ENCODE data around the gene ELAPOR2. TPM values are rescaled to one million over a fixed set of nuclear protein-coding genes. Genes with fewer than 3 reads are reported as not detected.

ELAPOR2 gene
- total and polyA plus RNA-seq, 2 of the 13 experiments (the other 11 are each of a cell fraction or from before 2014, with no cell fraction given), result 7.8 to 8.4 TPM

DNA sequence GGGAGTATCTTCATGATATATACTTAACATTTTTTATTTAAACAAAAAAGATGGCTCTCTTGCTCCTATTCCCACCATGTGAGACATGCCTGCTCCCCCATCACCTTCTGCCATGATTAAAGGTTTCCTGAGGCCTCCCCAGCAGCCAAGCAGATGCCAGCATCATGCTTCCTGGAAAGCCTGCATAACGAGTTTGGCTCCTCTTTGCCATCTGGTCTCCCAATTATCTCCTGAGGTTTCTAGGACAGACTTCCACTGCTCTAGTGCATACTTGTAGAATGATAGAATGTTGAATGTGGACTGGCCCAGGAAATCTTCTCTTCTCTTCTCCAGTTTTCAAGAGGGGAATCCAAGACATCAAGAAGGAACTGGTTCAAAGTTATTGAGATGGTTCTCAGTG, 45.9 kb upstream of the ELAPOR2 start (continued):
- TF ChIP-seq ZNF33B (CRISPR knock-in tag; IDR thresholded peaks at IDR 0.05), result no peak
- TF ChIP-seq ZNF350 (CRISPR knock-in tag; IDR thresholded peaks at IDR 0.05; ENCODE audit: borderline replicate concordance, low read depth), result no peak
- TF ChIP-seq ATM (IDR thresholded peaks at IDR 0.05; ENCODE audit: borderline replicate concordance), result no peak

DNA sequence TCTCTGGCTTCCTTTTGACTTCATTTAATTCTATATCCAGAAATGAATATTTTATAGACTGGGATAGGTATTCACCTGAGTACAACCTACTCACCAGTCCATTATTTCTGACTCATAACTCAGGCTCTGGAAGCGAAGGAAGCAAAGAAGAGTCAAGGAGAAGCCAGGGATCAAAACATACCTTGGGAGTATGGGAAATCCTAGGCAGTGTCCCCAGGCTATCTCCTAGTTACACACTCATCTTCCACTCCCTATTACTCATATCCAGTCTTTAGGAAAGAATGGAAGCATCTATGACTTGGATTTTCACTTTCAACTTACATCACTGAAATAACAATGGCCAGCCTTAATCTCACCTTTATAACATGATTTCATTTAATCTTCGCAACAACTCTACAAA, 40.9 kb upstream of the ELAPOR2 start:
- BruUV-seq (replicated peaks), result no TSS peak
- H3K36me3 ChIP-seq (replicated peaks in 1 of 2; ENCODE audit: control insufficient read depth in 1 of 2, insufficient read depth in 2 of 2, low read length in 2 of 2), result no peaks in the 10 kb centered on the region
- ChIA-PET POLR2A (no interaction called here), CTCF (ENCODE audit: low intra/inter-chr PET ratio, low total read pairs) (no interaction called here)
- in situ Hi-C loops (cut with HindIII; ENCODE audit: extremely low pct_ligation_motif_present, low pct_unique_long_range_greater_than_20kb) (no loop called here), intact Hi-C loops (cut with micrococcal nuclease; ENCODE audit: unreplicated experiment) (no loop called here)
- 14% methylated on average over 2 of the region's 2 CpGs for WGBS (ENCODE audit: low lambda C conversion rate)
- no peaks in the 10 kb centered on the region for H3K4me1 ChIP-seq (ENCODE audit: insufficient read depth, low read length)
- no peak overlapping the region for H3K4me3 ChIP-seq (replicated peaks in 1 of 3; ENCODE audit: insufficient read depth in 1 of 3, low read depth in 2 of 3, low read length in 3 of 3)
- H3K79me2 ChIP-seq (ENCODE audit: insufficient read depth, low read length), result no peaks in the 10 kb centered on the region
- ATAC-seq (no peak), FAIRE-seq (no peak), DNase-seq (ENCODE audit: low spot score) (no peak)
- no peaks in the 10 kb centered on the region for H3K9me3 ChIP-seq (ENCODE audit: low read length)
- no peak overlapping the region for H3K4me2 ChIP-seq (ENCODE audit: low read depth, low read length)
- no peak overlapping the region for H3K27ac ChIP-seq (ENCODE audit: extremely low read length, insufficient read depth, low read length)
- H3K27me3 ChIP-seq (ENCODE audit: control insufficient read depth in 1 of 2, insufficient read depth in 2 of 2, low read length in 2 of 2), result no peaks in the 10 kb centered on the region
- no peak overlapping the region for H3K9ac ChIP-seq (ENCODE audit: insufficient read depth, low read depth, low read length)
- H4K20me1 ChIP-seq (ENCODE audit: insufficient read depth, low read length), result no peaks in the 10 kb centered on the region
- H2AFZ ChIP-seq (ENCODE audit: low read length), result no peak overlapping the region
- TF ChIP-seq, protein P1, sequence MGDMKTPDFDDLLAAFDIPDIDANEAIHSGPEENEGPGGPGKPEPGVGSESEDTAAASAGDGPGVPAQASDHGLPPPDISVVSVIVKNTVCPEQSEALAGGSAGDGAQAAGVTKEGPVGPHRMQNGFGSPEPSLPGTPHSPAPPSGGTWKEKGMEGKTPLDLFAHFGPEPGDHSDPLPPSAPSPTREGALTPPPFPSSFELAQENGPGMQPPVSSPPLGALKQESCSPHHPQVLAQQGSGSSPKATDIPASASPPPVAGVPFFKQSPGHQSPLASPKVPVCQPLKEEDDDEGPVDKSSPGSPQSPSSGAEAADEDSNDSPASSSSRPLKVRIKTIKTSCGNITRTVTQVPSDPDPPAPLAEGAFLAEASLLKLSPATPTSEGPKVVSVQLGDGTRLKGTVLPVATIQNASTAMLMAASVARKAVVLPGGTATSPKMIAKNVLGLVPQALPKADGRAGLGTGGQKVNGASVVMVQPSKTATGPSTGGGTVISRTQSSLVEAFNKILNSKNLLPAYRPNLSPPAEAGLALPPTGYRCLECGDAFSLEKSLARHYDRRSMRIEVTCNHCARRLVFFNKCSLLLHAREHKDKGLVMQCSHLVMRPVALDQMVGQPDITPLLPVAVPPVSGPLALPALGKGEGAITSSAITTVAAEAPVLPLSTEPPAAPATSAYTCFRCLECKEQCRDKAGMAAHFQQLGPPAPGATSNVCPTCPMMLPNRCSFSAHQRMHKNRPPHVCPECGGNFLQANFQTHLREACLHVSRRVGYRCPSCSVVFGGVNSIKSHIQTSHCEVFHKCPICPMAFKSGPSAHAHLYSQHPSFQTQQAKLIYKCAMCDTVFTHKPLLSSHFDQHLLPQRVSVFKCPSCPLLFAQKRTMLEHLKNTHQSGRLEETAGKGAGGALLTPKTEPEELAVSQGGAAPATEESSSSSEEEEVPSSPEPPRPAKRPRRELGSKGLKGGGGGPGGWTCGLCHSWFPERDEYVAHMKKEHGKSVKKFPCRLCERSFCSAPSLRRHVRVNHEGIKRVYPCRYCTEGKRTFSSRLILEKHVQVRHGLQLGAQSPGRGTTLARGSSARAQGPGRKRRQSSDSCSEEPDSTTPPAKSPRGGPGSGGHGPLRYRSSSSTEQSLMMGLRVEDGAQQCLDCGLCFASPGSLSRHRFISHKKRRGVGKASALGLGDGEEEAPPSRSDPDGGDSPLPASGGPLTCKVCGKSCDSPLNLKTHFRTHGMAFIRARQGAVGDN (CRISPR knock-in tag; IDR thresholded peaks at IDR 0.05), result no peak
- TF ChIP-seq ZNF589 (CRISPR knock-in tag; conservative IDR thresholded peaks at IDR 0.05) (no peak), ZNF329 (CRISPR knock-in tag; IDR thresholded peaks at IDR 0.05; ENCODE audit: low read depth) (no peak), TCF7L2 (IDR thresholded peaks at IDR 0.05; ENCODE audit: low read depth, low read length) (no peak), HNF4G (IDR thresholded peaks at IDR 0.05; ENCODE audit: borderline replicate concordance, low read depth, low read length) (no peak), HNF4G (CRISPR knock-in tag; IDR thresholded peaks at IDR 0.05; ENCODE audit: borderline replicate concordance, low read depth) (no peak), ATF7-NPFF (CRISPR knock-in tag; IDR thresholded peaks at IDR 0.05; ENCODE audit: low read depth) (no peak)
- TF ChIP-seq, protein P2, sequence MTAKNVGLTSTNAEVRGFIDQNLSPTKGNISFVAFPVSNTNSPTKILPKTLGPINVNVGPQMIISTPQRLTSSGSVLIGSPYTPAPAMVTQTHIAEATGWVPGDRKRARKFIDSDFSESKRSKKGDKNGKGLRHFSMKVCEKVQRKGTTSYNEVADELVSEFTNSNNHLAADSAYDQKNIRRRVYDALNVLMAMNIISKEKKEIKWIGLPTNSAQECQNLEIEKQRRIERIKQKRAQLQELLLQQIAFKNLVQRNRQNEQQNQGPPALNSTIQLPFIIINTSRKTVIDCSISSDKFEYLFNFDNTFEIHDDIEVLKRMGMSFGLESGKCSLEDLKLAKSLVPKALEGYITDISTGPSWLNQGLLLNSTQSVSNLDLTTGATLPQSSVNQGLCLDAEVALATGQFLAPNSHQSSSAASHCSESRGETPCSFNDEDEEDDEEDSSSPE (CRISPR knock-in tag; IDR thresholded peaks at IDR 0.05), result no peak
- TF ChIP-seq, protein P3, sequence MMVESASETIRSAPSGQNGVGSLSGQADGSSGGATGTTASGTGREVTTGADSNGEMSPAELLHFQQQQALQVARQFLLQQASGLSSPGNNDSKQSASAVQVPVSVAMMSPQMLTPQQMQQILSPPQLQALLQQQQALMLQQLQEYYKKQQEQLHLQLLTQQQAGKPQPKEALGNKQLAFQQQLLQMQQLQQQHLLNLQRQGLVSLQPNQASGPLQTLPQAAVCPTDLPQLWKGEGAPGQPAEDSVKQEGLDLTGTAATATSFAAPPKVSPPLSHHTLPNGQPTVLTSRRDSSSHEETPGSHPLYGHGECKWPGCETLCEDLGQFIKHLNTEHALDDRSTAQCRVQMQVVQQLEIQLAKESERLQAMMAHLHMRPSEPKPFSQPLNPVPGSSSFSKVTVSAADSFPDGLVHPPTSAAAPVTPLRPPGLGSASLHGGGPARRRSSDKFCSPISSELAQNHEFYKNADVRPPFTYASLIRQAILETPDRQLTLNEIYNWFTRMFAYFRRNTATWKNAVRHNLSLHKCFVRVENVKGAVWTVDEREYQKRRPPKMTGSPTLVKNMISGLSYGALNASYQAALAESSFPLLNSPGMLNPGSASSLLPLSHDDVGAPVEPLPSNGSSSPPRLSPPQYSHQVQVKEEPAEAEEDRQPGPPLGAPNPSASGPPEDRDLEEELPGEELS (CRISPR knock-in tag; IDR thresholded peaks at IDR 0.05), result no peak
- TF ChIP-seq, protein P4, sequence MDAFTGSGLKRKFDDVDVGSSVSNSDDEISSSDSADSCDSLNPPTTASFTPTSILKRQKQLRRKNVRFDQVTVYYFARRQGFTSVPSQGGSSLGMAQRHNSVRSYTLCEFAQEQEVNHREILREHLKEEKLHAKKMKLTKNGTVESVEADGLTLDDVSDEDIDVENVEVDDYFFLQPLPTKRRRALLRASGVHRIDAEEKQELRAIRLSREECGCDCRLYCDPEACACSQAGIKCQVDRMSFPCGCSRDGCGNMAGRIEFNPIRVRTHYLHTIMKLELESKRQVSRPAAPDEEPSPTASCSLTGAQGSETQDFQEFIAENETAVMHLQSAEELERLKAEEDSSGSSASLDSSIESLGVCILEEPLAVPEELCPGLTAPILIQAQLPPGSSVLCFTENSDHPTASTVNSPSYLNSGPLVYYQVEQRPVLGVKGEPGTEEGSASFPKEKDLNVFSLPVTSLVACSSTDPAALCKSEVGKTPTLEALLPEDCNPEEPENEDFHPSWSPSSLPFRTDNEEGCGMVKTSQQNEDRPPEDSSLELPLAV (CRISPR knock-in tag; conservative IDR thresholded peaks at IDR 0.05; ENCODE audit: low read depth), result no peak

All from HepG2 (cell line).